Stimulated activated CD4-positive, alpha-beta T cell treated with anti-CD3 and anti-CD28 coated beads, Interleukin-4, amount 100 ng/mL, for 48 hours (primary cell): Measurements from ENCODE around the gene UHRF1.

Experiments
- DNase-seq, 2 donors: peaks; one replicate each; pipeline ENCODE4 v3.0.0-alpha.2; 2020; ENCODE audit warnings: low read depth in 2 of 2

The UHRF1 gene

DNA sequence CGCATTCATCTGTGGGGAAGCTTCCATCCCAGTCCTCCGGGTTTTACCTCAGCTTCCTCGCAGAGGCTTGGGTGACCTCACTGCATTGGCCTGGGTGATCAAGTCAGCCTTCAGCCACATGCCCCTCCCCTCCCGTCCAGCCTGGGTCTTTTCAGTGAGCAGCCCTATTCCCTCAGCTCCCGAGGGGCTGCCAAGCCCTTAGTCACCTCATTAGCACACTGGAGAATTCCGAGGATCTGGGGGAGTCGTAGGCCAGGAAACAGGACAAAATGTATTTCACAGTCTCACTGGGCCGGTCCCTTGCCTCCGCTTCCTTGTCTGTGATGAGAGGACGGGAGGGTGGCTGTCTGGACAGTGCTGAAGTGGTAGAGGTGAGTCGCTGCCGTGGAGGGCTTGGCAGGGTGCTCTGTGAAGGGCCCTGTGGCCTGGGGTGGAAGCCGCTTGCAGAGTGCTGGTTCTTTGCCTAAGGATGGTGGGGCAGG is 79.5 kb downstream of the UHRF1 start:
- no peak for DNase-seq

DNA sequence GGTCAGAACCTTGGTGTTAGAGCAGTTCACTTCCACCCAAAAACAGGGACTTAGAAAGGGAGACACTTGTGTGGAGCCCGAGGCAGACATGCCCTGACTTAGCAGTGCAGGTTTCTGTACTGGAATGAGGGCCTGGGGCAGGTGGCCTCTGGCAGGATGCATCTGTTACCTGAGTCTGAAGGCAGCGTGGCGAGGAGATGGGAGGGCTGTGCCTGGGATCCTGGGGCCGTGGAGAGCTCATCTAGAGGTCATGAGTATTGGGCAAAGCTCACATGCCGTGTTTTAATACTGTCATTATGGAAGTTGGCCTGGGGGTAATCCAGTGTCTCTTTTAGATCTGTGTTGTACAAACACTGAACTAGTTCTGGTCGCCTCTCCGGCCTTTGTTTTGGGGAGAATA is 81.0 kb downstream of the UHRF1 start:
- no peak for DNase-seq

DNA sequence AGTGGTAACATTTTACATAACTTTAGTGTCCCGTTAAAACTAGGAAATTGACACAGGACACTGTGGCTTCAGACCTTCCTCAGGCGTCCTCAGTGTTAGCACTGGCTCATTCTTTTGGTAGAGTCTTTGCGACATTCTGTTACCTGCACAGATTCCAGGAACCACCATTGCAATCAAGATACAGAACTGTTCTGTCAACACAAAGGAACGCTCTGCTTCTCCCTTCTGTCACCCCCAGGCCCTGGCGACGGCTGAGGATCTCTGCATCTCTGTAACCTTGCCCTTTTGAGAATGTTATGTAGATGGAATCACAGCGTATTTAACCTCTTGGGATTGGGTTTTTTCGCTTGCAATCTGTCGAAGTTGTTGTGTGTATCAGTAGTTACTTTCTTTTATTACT is 82.2 kb downstream of the UHRF1 start:
- DNase-seq: no peak

DNA sequence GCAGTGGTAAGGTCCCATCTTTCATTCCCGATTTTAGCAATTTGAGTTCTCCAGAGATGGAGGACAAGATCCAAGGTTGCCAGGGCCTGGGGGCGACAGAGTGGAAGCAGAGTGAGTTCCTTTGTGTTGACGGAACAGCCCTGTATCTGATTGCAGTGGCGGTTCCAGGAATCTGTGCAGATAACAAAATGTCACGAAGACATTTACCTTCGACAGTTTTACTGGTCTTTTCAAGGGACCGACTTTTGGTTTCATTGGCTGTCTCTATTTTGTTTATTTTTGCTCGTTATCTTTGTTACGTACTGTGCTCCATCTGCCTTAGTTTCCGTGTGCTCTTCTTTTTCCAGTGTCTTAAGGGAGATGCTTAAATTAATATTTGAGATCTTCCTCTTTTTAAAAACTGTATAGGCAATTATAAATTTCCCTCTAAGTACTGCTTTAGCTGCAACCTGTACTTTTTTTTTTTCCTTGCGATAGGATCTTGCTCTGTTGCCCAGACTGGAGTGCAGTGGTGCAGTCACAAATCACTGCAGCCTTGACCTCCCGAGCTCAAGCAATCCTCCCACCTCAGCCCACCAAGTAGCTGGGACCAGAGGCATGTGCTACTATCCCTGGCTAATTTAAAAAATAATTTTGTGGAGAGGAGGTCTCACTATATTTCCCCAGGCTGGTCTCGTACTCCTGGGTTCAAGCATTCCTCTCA is 82.8 kb downstream of the UHRF1 start:
- DNase-seq: no peak

DNA sequence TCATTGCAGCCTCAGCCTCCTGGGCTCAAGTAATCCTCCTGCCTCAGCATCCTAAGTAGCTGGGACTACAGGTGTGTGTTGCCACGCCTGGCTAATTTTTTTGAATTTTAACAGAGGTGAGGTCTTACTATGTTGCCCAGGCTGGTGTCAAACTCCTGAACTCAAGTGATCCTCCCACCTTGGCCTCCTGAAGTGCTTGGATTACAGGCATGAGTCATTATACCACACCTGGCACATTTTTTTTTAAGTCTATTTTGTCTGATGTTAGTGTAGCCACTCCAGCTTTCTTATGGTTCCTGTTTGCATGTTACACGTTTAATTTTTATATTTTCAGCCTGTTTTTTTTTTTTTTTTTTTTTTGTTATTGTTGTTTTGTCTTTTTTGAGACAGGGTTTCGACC is 84.4 kb downstream of the UHRF1 start:
- no peak for DNase-seq

DNA sequence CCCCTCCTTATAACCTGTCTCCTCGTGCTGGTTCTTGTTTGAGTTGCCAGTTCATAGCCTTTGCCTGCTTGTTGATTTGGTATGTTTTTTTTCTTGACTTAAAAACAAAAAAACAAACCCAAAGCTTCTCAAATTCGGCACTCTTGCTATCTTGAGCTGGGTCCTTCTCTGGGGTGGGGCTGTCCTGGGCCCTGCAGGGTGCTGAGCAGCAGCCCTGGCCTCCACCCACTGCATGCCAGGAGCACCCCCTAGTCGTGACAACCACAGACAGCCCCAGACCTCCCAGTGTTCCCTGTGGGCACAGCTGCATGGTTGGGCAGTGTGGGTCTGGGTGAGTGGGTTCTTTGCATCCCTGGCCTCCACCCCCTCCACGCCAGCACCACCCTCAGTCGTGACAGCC is 87.4 kb downstream of the UHRF1 start:
- DNase-seq: no peak

DNA sequence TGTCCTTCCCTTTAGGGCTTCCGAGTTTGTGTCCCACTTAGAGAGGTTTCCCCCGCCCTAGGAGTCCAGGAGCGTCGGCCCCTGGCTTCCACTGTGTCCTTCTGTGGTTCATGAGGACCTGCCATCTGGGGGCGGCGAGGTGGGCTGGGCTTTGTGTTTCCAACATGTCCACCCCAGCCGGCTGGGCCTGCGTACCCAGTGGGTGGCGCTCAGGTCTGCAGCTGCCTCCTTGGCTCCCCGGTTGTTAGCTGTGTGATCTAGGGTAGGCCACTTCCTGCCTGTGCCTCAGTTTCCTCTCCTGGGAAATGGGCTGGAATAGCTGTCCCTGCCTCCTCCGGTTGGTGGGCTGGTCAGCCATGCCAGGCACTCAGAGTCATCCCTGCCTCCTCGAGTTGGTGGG is 88.0 kb downstream of the UHRF1 start:
- no peak for DNase-seq

DNA sequence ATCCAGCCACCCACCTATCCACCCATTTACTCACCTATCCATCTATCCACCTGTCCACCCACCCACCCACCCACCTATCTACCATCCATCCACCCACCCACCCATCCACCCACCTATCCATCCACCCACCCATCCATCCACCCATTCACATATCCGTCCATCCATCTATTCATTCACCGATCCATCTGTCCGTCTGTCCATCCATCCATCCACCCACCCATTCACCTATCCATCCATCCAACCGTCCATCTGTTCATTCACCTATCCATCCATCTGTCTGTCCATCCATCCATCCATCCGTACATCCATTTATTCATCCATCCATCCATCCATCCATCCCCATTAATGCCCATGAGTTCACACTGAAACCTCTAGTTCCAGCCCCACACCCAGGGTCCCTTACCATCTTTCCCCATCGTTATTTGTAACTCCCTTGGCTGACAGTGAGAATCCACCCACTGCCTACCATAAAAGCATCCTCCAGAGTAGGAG is 90.9 kb downstream of the UHRF1 start:
- DNase-seq: no peak

DNA sequence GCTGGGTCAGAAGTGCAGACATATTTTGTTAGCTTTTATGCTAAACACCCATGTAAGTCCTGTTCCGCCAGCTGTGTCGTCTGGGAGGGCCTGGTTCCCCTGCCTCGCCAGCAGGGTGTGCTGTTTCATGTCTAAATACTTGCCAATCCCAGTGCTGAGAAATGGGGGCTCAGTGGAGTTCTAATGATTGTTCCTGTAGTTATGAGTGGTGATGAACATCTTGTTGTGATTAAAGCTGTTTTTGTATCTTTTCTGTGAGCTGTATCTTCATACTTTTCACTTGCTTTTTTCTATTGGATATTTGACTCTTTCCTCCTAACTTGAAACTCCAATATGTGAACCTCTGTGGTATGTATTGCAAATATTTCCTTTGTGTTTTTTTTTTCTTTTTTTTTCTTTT is 92.3 kb downstream of the UHRF1 start:
- peak; percentile 26 to 30 for DNase-seq

DNA sequence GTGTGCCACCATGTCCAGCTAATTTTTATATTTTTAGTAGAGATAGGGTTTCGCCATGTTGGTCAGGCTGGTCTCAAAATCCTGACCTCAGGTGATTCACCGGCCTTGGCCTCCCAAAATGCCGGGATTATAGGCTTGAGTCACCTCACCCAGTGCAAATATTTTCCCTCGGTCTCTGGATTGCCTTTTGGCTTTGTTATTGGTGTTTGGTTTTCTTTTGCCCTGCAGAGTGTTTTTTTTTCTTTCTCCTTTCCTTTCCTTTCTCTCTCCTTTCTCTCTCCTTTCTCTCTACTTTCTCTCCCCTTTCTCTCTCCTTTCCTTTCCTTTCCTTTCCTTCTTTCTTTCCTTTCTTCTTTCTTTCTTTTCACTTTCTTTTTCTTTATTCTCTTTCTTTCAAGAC is 92.8 kb downstream of the UHRF1 start:
- no peak for DNase-seq

DNA sequence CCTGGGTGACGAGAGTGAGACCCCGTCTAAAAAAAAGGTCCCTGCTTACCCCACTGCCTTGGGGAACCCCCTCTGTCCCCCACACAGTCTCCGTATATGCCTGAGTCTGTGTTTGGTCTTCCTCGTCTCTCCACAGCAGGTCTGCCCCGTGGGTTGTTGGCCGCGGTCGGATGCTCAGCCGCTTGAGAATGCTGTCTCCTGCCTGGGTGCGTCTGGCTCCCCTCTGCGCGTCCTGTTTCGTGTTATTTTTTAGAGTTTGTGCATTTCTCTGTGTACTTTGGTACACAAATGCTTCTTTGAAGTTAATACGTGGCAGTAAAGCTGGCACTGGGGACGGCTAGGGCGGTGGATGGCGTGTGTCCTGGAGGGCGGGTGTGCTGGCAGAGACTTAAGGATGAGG is 94.5 kb downstream of the UHRF1 start:
- DNase-seq: no peak

DNA sequence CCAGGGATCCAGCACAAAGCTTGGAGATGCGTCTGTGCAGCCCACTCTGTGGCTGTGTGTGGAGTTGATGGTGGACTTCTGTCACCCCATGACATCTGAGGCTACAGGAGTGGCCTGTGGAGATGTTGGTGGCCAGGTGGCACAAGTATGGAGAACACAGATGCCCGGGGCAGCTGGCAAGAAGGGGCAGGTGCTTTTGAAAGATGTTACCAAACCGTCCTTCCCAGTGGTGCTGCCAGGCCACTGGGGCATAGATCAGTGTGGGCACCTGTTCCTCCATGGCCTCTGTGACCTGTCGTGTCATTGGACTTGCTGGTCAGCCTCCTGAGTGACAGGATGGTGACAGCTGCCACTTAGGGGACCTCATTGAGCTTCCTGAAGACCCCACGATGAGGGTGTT is 95.8 kb downstream of the UHRF1 start:
- DNase-seq: no peak

DNA sequence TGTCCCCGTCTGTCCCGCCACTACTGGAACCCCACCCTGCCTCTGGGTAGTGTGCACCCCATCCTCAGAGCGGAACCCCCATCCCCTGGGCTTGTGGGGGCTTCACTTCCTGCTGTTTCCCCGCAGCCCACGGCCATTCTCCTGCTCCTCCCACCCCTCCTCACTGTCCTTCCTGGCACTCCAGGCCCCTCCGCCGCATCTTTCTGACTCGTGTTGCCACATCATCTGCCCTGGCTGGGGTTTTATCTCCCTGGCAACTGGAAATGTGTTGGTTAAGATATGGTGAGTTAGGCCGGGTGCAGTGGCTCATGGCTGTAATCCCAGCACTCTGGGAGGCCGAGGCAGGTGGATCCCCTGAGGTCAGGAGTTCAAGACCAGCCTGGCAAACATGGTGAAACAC is 96.9 kb downstream of the UHRF1 start:
- DNase-seq: no peak

DNA sequence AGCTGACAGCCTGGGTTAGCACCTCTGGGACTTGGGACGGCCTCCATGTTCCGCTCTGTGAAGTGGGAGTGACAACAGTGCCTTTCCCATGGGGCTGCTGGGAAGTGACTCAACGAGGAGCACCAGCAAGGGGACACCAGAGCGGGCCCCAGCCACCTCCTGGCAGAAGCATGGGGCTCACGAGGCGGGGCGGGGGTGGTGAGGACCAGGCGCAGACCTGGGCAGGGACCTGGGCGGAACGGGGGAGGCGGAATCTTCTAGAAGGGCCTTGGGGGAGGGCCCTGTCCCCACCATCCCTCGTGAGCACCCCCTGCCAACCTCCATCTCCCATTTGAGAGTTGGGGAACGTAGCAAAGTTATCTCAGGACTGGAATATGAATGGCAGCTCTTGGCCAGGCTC is 97.5 kb downstream of the UHRF1 start:
- DNase-seq: no peak
